SU-DHL-6 (cell line): ENCODE results near the gene AGBL4.

Experiments
- H2AFZ ChIP-seq: fragments of 200-600 bp; sonication (generic); 2 replicates; pipeline ENCODE4 v1.6.1; 2014; ENCODE audit warnings: low read depth, mild to moderate bottlenecking, moderate library complexity, mixed read lengths, antibody characterized with exemption, low read length; ENCODE audit not compliant: severe bottlenecking
- H3F3A ChIP-seq: fragments of 200-600 bp; shearing (Covaris generic); 2 replicates; pipeline ENCODE4 v1.6.0; 2016; ENCODE audit warnings: antibody characterized with exemption, mild to moderate bottlenecking; ENCODE audit not compliant: insufficient read depth
- H3K27ac ChIP-seq: fragments of 200-600 bp; sonication (generic); 2 replicates; pipeline ENCODE4 v1.5.1; 2016; ENCODE audit warnings: low read depth, mild to moderate bottlenecking, low read length, moderate library complexity, mixed read lengths
- H3K27me3 ChIP-seq: fragments of 200-600 bp; sonication (generic), shearing (Covaris generic); 2 replicates; pipeline ENCODE4 v1.6.0; 2014; ENCODE audit warnings: mild to moderate bottlenecking, low read length
- H3K36me3 ChIP-seq: fragments of 200-600 bp; sonication (generic); 2 replicates; pipeline ENCODE4 v1.6.1; 2014; ENCODE audit warnings: mild to moderate bottlenecking, low read length, mixed read lengths
- H3K4me2 ChIP-seq: fragments of 300-600, 200-600 bp; shearing (Covaris generic), sonication (generic); 2 replicates; pipeline ENCODE4 v1.6.0; 2014; ENCODE audit warnings: low read length, low read depth, mild to moderate bottlenecking; ENCODE audit not compliant: poor library complexity, severe bottlenecking
- H3K4me3 ChIP-seq: fragments of 200-600 bp; sonication (generic); 2 replicates; pipeline ENCODE4 v1.5.1; 2014; ENCODE audit warnings: antibody characterized with exemption, low read length, mild to moderate bottlenecking, mixed read lengths; ENCODE audit not compliant: insufficient read depth, poor library complexity, severe bottlenecking
- H3K79me2 ChIP-seq: fragments of 200-600 bp; sonication (generic); 2 replicates; pipeline ENCODE4 v1.6.1; 2014; ENCODE audit warnings: mild to moderate bottlenecking, low read length, moderate library complexity; ENCODE audit not compliant: insufficient read depth
- H3K9ac ChIP-seq: fragments of 200-600 bp; sonication (generic); 2 replicates; pipeline ENCODE4 v1.7.0; 2014; ENCODE audit warnings: mild to moderate bottlenecking, low read length
- H3K9me2 ChIP-seq: fragments of 200-600 bp; sonication (generic); replicated peaks from 2 replicates; pipeline ENCODE4 v1.6.1; 2014; ENCODE audit warnings: low read length; ENCODE audit not compliant: insufficient read depth
- H3K9me3 ChIP-seq: fragments of 200-600 bp; sonication (generic); 2 replicates; pipeline ENCODE4 v1.6.1; 2014; ENCODE audit warnings: low read length, mixed read lengths; ENCODE audit not compliant: insufficient read depth
- H4K20me1 ChIP-seq: fragments of 200-600 bp; sonication (generic); 2 replicates; pipeline ENCODE4 v1.6.1; 2014; ENCODE audit warnings: low read depth, mild to moderate bottlenecking, antibody characterized with exemption, low read length, moderate library complexity, mixed read lengths
- EZH2phosphoT487 ChIP-seq: fragments of 200-600 bp; sonication (generic), shearing (Covaris generic); conservative IDR thresholded peaks from 2 replicates; pipeline ENCODE4 v1.6.1; 2018; ENCODE audit warnings: mild to moderate bottlenecking, antibody characterized with exemption, low read length, moderate library complexity, mixed read lengths
- TF ChIP-seq, protein P1 (sequence below): fragments of 200-600 bp; sonication (generic); IDR thresholded peaks from one replicate; pipeline ENCODE4 v1.5.1; 2017; ENCODE audit warnings: antibody characterized with exemption, mild to moderate bottlenecking, low read length, moderate library complexity; ENCODE audit not compliant: insufficient read depth, poor library complexity, severe bottlenecking

AGBL4 gene

DNA sequence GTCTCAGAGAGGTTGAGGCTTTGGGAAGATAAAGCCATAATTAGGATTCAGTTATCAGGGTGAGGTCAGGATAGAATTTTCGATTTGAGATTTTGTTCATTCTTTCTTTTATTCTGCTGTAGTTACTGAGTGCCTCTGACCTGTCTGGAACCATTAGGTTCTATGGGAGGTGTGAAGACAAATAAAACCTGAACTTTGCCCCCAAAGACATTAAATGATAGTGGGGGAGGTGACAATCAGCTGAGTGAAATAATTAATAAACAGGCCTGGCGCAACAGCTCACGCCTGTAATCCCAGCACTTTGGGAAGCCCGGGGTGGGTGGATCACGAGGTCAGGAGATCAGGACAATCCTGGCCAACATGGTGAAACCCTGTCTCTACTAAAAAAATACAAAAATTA is 1496.7 kb downstream of the AGBL4 start:
- H3K27ac ChIP-seq: no peak overlapping the region
- TF ChIP-seq EZH2phosphoT487: no peak
- TF ChIP-seq, protein P1, sequence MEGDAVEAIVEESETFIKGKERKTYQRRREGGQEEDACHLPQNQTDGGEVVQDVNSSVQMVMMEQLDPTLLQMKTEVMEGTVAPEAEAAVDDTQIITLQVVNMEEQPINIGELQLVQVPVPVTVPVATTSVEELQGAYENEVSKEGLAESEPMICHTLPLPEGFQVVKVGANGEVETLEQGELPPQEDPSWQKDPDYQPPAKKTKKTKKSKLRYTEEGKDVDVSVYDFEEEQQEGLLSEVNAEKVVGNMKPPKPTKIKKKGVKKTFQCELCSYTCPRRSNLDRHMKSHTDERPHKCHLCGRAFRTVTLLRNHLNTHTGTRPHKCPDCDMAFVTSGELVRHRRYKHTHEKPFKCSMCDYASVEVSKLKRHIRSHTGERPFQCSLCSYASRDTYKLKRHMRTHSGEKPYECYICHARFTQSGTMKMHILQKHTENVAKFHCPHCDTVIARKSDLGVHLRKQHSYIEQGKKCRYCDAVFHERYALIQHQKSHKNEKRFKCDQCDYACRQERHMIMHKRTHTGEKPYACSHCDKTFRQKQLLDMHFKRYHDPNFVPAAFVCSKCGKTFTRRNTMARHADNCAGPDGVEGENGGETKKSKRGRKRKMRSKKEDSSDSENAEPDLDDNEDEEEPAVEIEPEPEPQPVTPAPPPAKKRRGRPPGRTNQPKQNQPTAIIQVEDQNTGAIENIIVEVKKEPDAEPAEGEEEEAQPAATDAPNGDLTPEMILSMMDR: no peak
- no peaks in the 10 kb centered on the region for H3K9me3 ChIP-seq
- H3K79me2 ChIP-seq: no peaks in the 10 kb centered on the region
- no peak overlapping the region for H2AFZ ChIP-seq
- H3K27me3 ChIP-seq: no peaks in the 10 kb centered on the region
- no peaks in the 10 kb centered on the region for H3F3A ChIP-seq
- no peaks in the 10 kb centered on the region for H3K9me2 ChIP-seq
- no peak overlapping the region for H3K4me3 ChIP-seq
- no peaks in the 10 kb centered on the region for H3K36me3 ChIP-seq
- H3K9ac ChIP-seq: no peak overlapping the region
- no peaks in the 10 kb centered on the region for H4K20me1 ChIP-seq
- H3K4me2 ChIP-seq: no peak overlapping the region

DNA sequence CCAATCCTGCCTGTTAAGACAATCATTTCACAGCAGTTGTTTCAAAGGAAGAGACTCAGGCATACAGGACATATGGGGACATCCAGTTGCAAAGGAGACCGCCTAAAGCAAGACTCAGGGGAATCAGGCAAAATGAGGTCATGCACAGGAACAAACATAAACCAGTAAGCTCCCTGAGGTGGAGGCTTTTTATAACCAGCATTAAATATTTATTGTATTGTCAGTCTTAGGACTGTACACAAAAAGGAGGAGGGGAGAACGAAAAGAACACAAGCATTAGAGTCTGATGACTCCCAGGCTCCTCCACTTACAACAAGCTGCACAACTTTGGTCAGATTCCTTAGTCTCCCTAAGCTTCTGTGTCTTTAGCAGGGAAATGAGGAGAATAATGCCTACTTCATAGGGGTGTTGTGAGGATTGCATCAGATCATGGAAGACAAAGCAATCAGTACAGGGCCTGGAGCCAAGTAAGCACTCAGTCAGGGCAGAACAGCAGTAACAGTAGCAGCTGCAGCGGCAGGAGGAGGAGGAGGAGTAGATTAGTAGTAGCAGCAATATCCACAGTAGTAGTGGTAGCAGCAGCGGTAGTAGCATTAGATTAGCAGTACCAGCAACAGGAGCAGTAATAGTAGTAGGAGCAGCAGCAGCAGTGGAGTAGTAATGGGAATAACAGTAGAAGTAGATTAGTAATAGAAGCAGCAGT is 1497.6 kb downstream of the AGBL4 start:
- no peak overlapping the region for H3K9ac ChIP-seq
- no peaks in the 10 kb centered on the region for H3K27me3 ChIP-seq
- H2AFZ ChIP-seq: no peak overlapping the region
- no peaks in the 10 kb centered on the region for H3K9me3 ChIP-seq
- no peaks in the 10 kb centered on the region for H4K20me1 ChIP-seq
- TF ChIP-seq, protein P1: no peak
- no peak for TF ChIP-seq EZH2phosphoT487
- H3F3A ChIP-seq: no peaks in the 10 kb centered on the region
- no peaks in the 10 kb centered on the region for H3K36me3 ChIP-seq
- no peak overlapping the region for H3K4me2 ChIP-seq
- H3K27ac ChIP-seq: no peak overlapping the region
- no peaks in the 10 kb centered on the region for H3K79me2 ChIP-seq
- no peaks in the 10 kb centered on the region for H3K9me2 ChIP-seq
- no peak overlapping the region for H3K4me3 ChIP-seq

DNA sequence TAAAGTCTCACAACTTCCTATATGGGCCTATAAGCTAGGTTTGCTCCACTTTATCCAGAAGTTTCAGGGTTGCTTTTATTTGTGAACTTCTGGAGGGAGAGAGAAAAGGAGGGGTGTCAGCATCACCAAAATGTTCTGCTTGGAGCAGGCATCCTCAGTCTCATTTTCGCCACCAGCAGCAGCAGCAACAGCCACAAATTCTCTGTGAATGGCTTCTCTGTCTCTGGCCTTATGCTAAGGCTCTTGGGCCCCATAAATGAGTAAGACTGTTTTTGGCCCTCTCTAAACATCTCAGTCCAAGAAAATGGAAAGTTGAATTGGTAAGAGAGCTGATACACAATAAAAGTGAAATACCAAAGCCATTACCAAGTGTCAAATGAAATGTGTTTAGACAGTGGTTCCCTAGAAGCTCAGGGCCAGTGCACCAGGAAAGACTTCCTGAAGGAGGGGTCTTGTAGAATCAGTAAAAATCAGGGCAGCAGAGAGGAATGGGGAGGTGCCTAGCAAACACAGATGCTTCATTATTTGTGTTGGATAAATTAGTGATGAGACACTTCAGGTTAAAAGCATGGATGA is 1498.8 kb downstream of the AGBL4 start:
- Histone ChIP-seq H3K9ac (no peak overlapping the region), H3K27ac (no peak overlapping the region), H3K27me3 (no peaks in the 10 kb centered on the region), H3K36me3 (no peaks in the 10 kb centered on the region), H2AFZ (no peak overlapping the region), H3K9me2 (no peaks in the 10 kb centered on the region), H3K9me3 (no peaks in the 10 kb centered on the region), H3K79me2 (no peaks in the 10 kb centered on the region), H3K4me3 (no peak overlapping the region), H3K4me2 (no peak overlapping the region), H4K20me1 (no peaks in the 10 kb centered on the region), H3F3A (no peaks in the 10 kb centered on the region)
- TF ChIP-seq EZH2phosphoT487: no peak
- TF ChIP-seq, protein P1: no peak
